Stimulated activated CD8-positive, alpha-beta memory T cell treated with anti-CD3 and anti-CD28 coated beads, Interleukin-7, amount 100 ng/mL, for 4 hours (primary cell): Measurements from ENCODE around the gene TFPT.

ENCODE experiments used
- DNase-seq, 2 donors: peaks; one replicate each; pipeline ENCODE4 v3.0.0-alpha.2; 2020; ENCODE audit warnings: low read depth in 2 of 2

The TFPT gene

GRCh38 chr19:54115109-54116063 is at the start of gene TFPT, which contains the start of gene PRPF31:
Gene TFPT (minus strand): TSS chr19:54115657. CDS start chr19:54115269, 388 bp downstream.
Gene PRPF31 (plus strand): TSS chr19:54115754. CDS start chr19:54118279, 2,525 bp downstream.
- DNase-seq = peak; percentile 92 to 97

GRCh38 chr19:54165222-54165621 is 49.8 kb upstream of the TFPT start:
- no peak for DNase-seq

GRCh38 chr19:54164369-54165068 is 49.1 kb upstream of the TFPT start:
- peak; percentile 25 to 39 for DNase-seq

GRCh38 chr19:54162884-54163283 is 47.4 kb upstream of the TFPT start:
- no peak for DNase-seq

GRCh38 chr19:54162241-54162805 is 46.9 kb upstream of the TFPT start:
- peak; percentile 67 to 74 for DNase-seq

GRCh38 chr19:54160854-54161253 is 45.4 kb upstream of the TFPT start:
- DNase-seq = no peak

GRCh38 chr19:54160182-54160811 is 44.8 kb upstream of the TFPT start:
- DNase-seq = no peak

- peak; percentile 98 to 100 for DNase-seq
Observed at GRCh38 chr19:54159352-54160181, 44.1 kb upstream of the TFPT start, which contains the start of gene LENG1. Gene LENG1 (minus strand): TSS chr19:54159721. CDS start chr19:54159695, 26 bp downstream.

- DNase-seq = no peak
Observed at GRCh38 chr19:54158812-54159351, 43.4 kb upstream of the TFPT start.

- no peak for DNase-seq
Observed at GRCh38 chr19:54156953-54157352, 41.5 kb upstream of the TFPT start.

GRCh38 chr19:54156490-54156889 is 41.0 kb upstream of the TFPT start:
- no peak for DNase-seq

- DNase-seq = no peak
Observed at GRCh38 chr19:54155694-54156093, 40.2 kb upstream of the TFPT start.

GRCh38 chr19:54154603-54155345 is 39.3 kb upstream of the TFPT start:
- DNase-seq = no peak

- DNase-seq = no peak
Observed at GRCh38 chr19:54153731-54154326, 38.4 kb upstream of the TFPT start.

GRCh38 chr19:54152878-54153524 is 37.5 kb upstream of the TFPT start:
- no peak for DNase-seq

- DNase-seq = no peak
Observed at GRCh38 chr19:54152267-54152666, 36.8 kb upstream of the TFPT start.

GRCh38 chr19:54151362-54152035 is 36.0 kb upstream of the TFPT start:
- no peak for DNase-seq
